Renal cortex interstitium (tissue), 11 donors: ENCODE measurements around the gene RAB8B. TPM values are rescaled to one million over a fixed set of nuclear protein-coding genes. Genes with fewer than 3 reads are reported as not detected.

Experiments used
- DNase-seq, 11 donors: peaks; one replicate each; pipeline ENCODE4 v3.0.0-alpha.2; 2013; ENCODE audit warnings: low read depth in 9 of 11, low spot score in 4 of 11; ENCODE audit errors: extremely low read depth in 1 of 11
- polyA plus RNA-seq, 3 donors: library from polyadenylated mRNA; unstranded; fragments of 120-200 nt; gene quantifications; one replicate each; pipeline ENCODE4 v1.2.1, GENCODE V29; 2013; ENCODE audit not compliant: insufficient read length in 3 of 3

The RAB8B gene
- polyA plus RNA-seq, 3 donors = 29.2 to 31.4 (median 29.8) TPM

GRCh38 chr15:63284335-63284734 is 94.9 kb downstream of the RAB8B start:
- DNase-seq = no peak

- DNase-seq = no peak
These were observed 97.7 kb downstream of the RAB8B start for GRCh38 chr15:63287109-63287508.

- no peak for DNase-seq
These were observed 98.9 kb downstream of the RAB8B start for GRCh38 chr15:63288342-63288741.

- DNase-seq = peak in 3 of 11 donors; percentile 45 to 72 (median 54)
These were observed 99.5 kb downstream of the RAB8B start for GRCh38 chr15:63288778-63289378.

DNA sequence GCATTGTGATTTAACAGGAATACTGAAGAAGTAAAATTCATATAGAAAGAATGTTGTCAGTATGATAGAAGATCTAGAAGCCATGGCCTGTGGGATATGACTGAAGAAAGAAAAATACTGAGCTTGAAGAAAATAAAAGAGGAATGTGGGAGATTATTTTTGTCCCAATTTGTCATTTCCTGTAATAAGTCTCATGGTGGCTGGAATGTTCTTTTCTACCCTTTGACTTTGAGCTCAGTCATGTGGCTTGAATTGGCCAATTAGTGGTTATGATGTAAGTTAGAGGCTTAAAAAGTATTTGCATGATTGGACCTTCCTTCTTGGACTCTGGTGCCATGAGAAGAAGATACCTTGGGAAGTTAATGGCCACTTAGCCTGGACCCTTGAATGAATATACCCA is 102.1 kb downstream of the RAB8B start:
- DNase-seq = no peak

GRCh38 chr15:63292241-63292640 is 102.8 kb downstream of the RAB8B start:
- no peak for DNase-seq

GRCh38 chr15:63292771-63293170 is 103.4 kb downstream of the RAB8B start:
- no peak for DNase-seq

DNA sequence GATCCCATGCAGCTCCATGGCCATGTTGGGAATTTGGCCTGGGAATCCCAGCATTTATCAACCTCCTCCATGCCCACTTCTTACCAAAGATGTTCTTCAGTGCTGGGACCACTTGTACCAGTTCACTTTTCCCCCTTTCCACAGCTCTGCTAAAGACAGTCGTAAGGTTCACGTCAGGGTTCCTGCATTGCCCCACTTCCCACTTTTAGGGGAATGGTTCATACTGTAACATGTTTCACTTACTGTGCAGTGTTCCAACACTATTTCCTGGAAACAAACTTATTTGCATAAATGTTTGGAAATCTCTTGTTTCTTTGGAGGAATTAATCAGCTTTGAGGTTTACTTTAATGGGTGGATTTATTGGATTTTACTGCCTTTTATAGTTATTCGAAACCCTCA is 105.0 kb downstream of the RAB8B start:
- no peak for DNase-seq

DNA sequence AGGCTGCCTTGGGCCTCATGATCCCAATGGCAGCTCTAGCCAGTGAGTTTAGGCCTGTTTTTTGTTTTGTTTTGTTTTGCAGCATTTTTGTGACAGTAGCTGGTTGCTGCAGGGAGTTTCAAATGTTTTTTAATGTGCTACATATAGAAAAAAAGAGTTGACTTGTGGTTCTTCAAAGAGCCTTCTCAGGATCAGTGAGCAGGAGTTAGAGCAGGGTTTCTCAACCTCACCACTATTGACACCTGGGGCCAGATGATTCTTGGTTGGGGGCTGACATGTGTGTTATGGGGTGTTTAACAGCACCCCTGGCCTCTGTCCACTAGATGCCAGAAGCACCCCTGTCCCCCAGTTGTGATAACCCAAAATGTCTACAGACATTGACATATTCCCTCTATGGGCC is 105.9 kb downstream of the RAB8B start:
- DNase-seq = no peak

DNA sequence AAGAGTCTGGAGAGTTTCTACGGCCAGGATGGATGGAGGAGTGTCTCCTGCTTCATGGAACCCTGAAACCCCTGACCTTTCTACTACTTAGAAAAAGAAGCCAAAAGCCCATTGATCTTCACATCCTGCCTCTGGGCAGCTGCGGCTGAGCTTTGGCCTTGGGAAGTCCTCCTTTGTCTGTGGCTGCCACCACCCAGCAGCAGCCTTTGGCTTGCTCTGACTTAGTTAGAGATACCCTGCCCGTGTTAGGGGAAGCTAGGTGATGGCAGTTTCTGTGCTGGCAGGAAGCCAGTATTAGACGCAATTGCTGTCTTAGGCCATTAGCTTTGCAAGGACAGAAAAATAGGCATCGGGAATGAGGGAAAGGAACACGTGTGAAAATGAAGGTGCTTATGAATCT is 106.8 kb downstream of the RAB8B start:
- DNase-seq = no peak

GRCh38 chr15:63299943-63300575 is 110.7 kb downstream of the RAB8B start:
- no peak for DNase-seq

- no peak for DNase-seq
These were observed 111.7 kb downstream of the RAB8B start for GRCh38 chr15:63301088-63301487.

GRCh38 chr15:63305260-63305659 is 115.9 kb downstream of the RAB8B start:
- no peak for DNase-seq

DNA sequence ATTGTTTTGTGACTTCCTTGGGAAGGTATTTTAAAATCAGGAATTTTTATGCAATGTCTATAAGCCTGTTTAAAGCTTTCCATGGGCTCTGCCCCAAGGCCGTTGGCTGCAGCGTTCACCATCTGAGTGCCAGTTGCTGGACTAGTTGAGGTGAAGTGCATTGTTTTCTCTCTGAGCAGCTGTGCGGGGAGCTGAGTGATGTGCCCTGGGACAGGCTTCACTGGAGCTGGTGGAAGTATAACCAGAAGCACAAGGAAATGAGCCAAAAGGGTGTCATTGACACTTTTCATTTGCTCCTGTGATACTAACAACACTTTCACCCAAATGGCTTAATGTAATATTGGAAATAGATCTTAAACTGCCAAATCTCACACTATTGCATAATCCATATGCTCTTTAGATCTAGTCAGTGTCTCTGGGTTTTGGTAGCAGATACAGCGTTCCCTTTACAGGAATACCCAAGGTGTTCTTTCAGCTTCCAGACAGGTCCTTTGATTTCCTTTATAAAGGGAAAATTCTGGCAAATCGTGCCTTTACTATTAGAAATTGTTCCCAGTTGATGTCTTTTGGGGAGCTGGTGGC is 117.2 kb downstream of the RAB8B start:
- DNase-seq = no peak

- no peak for DNase-seq
These were observed 119.1 kb downstream of the RAB8B start for GRCh38 chr15:63308491-63308890.

- DNase-seq = no peak
These were observed 119.5 kb downstream of the RAB8B start for GRCh38 chr15:63308947-63309346.

DNA sequence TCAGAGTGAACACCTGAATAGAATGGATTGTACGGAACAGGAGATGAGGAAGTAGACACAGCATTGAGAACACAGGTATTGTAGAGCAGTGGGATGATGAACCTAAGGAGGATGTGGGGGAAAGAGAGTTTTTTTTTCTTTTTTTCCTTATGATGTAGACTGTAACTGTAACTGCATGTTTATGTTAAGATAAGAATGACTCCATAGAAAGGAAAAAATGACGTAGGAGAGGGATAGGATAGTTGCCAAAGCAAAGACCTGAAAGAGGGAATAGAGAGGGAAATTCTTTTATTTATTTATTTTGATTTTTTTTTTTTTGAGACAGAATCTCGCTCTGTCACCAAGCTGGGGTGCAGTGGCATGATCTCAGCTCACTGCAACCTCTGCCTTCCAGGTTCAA is 121.2 kb downstream of the RAB8B start:
- DNase-seq = no peak

DNA sequence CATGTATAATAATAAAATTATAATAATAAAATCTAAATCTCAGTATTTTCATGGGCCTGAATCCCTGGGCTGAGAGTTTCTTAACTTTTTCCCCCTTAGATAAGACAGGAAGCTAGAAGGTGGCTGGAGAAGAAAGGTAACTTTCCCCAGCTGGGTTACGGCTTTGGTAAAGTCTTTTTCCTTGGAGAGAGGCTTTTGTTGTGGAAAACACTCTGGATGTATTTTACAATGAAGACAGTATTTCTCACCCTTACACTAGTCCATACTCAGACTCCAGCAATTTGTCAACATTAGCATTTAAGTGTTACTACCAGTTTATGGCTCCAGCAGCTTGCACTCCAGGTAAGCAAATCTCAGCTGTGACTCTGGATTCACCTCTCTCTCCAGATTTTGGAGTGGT is 122.9 kb downstream of the RAB8B start:
- no peak for DNase-seq

DNA sequence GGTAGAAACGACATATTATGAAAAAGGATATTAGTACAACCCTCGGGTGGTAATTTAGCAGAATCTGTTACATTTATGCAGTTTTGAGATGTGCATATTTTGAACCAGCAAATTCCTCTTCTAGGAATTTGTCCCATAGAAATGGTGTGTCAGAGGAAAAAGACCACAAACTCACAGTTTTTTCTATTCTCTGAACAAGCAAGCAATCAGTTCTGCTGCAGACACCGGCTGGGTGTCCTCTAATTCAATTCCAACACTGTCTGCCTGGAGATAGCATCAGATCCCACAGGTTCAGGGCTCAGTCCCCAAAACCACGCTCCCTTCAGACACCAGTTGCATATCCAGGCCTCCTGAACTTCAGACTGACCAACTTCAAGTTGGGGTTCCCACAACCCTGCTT is 124.4 kb downstream of the RAB8B start:
- DNase-seq = no peak

- no peak for DNase-seq
These were observed 125.0 kb downstream of the RAB8B start for GRCh38 chr15:63314409-63314808.
